Cardiac fibroblast (primary cell): ENCODE data around the gene CAPN13.
A peak's percentile ranks its signal among the peaks of the same experiment; 100 is the strongest.
"Not testable (repeated sequence)": the region's sequence is repeated elsewhere in the genome, so short reads cannot be mapped to it uniquely, and the experiment has no call there.

Experiments
- DNase-seq, 2 donors: peaks; one replicate each; pipeline versions ENCODE4 v3.0.0 to v3.0.0-alpha.2; 2010; ENCODE audit warnings: low read depth in 2 of 2
- H3K4me3 ChIP-seq, 2 donors: replicated peaks in 1 of 2; 1 replicate in 1 of 2; 2 replicates in 1 of 2; pipeline ENCODE4 v1.5.1; 2011; ENCODE audit warnings: low read depth in 2 of 2, low read length in 2 of 2, mild to moderate bottlenecking in 2 of 2, moderate library complexity in 1 of 2
- TF ChIP-seq, protein P1 (sequence below): IDR thresholded peaks from one replicate; pipeline ENCODE4 v1.5.1; 2011; ENCODE audit warnings: low read depth, mild to moderate bottlenecking, low read length, inconsistent platforms

The CAPN13 gene

GRCh38 chr2:30702694-30703093 lies 104.6 kb downstream of the CAPN13 start:
- DNase-seq = no peak
- TF ChIP-seq, protein P1, sequence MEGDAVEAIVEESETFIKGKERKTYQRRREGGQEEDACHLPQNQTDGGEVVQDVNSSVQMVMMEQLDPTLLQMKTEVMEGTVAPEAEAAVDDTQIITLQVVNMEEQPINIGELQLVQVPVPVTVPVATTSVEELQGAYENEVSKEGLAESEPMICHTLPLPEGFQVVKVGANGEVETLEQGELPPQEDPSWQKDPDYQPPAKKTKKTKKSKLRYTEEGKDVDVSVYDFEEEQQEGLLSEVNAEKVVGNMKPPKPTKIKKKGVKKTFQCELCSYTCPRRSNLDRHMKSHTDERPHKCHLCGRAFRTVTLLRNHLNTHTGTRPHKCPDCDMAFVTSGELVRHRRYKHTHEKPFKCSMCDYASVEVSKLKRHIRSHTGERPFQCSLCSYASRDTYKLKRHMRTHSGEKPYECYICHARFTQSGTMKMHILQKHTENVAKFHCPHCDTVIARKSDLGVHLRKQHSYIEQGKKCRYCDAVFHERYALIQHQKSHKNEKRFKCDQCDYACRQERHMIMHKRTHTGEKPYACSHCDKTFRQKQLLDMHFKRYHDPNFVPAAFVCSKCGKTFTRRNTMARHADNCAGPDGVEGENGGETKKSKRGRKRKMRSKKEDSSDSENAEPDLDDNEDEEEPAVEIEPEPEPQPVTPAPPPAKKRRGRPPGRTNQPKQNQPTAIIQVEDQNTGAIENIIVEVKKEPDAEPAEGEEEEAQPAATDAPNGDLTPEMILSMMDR = no peak
- H3K4me3 ChIP-seq = no peak overlapping the region

DNA sequence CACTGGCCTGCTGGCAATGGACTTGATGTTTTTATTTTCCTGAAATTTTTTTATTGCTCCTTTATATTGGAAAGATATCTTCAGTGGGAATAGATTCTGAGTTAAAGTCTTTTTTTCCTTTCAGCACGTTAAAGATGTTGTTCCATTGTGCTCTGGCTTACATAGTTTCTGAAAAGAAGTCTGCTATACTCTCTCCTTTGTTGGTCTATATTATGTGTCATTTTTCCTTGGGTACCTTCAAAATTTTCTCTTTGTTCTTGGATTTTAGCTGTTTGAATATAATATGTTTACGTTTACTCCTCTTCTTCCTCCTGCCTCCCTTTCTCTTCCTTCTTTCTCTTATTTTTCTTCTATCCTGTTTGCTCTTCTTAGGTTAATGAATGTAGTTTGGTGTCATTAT lies 105.5 kb downstream of the CAPN13 start:
- no peak for DNase-seq
- TF ChIP-seq, protein P1 = no peak
- no peak overlapping the region for H3K4me3 ChIP-seq

DNA sequence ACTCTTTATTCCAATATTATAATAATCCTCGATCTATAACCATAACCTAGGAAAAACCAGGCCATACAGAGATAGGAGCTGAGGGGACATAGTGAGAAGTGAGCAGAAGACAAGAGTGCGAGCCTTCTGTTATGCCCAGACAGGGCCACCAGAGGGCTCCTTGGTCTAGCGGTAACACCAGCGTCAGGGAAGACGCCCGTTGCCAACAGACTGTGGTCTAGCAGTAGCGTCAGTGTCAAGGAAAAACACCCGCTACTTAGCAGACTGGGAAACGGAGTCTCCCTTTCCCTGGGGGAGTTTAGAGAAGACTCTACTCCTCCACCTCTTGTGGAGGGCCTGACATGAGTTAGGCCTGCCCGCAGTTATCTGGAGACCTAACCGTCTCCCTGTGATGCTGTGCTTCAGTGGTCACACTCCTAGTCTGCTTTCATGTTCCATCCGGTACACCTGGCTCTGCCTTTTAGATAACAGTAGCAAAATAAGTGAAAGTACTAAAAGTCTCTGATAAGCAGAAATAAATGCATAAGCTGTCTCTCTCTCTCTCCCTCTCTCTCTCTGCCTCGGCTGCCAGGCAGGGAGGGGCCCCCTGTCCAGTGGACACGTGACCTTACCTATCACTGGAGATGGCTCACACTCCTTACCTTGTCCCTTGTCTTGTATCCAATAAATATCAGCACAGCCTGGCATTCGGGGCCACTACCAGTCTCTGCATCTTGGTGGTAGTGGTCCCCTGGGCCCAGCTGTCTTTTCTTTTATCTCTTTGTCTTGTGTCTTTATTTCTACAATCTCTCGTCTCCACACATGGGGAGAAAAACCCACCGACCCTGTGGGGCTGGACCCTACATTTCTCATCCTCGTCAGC lies 109.8 kb downstream of the CAPN13 start:
- TF ChIP-seq, protein P1 = peak; percentile 13
- DNase-seq, H3K4me3 ChIP-seq: not testable (repeated sequence)

GRCh38 chr2:30695749-30696148 lies 111.5 kb downstream of the CAPN13 start:
- DNase-seq = no peak
- TF ChIP-seq, protein P1 = no peak
- no peak overlapping the region for H3K4me3 ChIP-seq

DNA sequence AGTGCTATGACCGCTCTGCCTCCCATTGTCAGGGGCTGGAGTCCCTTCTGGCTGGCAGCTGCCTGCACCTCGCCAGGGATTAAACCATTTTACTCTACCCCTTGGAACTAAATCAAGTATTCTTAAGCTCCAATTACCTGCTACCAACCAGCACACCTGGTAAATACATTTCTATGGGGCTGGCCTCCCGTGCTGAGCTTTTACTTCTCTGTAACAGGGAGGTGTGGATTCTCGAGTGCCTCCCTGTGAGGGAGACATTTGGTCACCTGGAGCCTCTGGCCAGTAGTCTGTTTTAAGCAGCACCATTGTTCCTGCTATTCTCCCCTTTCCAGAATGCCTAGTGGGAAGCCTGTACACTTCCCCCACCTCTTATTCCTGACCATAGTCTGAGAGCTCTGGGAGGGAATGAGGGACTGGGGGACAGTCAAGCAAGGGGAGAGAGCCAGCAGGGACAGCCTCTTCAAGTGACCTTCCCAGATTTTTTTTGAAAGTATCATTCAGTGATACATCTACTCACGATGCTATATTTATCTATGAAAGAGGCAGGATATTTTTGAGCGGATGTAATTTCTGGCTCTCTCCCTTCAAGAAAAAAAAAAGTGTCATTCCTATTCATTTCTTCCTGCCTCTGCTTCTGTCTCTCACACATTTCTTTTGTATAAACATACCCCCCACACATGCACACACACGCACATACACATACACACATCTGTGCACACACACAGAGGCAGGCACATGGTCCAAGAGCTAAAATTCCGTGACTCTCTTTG lies 112.8 kb downstream of the CAPN13 start:
- no peak overlapping the region for H3K4me3 ChIP-seq
- DNase-seq = peak in 1 of 2 donors; percentile 36
- TF ChIP-seq, protein P1 = no peak

DNA sequence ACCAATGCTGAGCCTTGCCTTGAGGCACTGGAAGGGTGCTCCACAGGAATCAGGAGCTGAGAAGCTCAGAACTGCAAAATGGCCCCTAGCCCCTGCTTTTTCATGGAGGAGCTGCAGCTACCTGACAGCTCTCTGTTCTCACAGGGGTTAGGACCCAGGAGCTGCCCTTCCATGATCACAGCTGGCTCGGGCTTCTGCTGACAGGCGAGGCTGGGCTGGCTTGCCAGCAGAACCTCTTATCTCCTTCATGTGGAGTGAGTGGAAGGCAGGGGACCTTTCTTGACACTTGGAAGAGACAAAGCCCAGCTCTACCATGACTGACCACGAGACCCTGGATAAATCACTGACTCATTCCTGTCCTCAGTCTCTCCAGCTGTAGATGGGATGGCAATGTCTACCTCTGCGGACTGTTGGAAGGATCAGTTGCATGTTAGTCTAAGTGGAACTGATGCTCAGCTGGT lies 113.4 kb downstream of the CAPN13 start:
- TF ChIP-seq, protein P1 = no peak
- DNase-seq = no peak
- no peak overlapping the region for H3K4me3 ChIP-seq
